ENCODE measurements around the gene BAIAP3.

DNA sequence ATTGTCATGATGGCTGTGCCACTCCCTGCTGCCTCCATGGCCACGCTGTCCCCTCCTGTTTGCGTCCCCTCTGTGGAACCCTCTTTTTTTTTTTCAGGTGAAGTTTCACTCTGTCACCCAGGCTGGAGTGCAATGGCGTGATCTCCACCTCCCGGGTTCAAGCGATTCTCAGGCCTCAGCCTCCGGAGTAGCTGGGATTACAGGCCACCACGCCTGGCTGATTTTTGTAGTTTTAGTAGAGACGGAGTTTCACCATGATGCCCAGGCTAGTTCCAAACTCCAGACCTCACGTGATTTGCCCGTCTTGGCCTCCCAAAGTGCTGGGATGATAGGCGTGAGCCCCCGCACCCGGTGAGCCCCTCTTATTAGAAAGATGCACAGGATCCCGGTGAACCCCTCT lies 35.0 kb upstream of the BAIAP3 start:
- TF ChIP-seq, protein P1, sequence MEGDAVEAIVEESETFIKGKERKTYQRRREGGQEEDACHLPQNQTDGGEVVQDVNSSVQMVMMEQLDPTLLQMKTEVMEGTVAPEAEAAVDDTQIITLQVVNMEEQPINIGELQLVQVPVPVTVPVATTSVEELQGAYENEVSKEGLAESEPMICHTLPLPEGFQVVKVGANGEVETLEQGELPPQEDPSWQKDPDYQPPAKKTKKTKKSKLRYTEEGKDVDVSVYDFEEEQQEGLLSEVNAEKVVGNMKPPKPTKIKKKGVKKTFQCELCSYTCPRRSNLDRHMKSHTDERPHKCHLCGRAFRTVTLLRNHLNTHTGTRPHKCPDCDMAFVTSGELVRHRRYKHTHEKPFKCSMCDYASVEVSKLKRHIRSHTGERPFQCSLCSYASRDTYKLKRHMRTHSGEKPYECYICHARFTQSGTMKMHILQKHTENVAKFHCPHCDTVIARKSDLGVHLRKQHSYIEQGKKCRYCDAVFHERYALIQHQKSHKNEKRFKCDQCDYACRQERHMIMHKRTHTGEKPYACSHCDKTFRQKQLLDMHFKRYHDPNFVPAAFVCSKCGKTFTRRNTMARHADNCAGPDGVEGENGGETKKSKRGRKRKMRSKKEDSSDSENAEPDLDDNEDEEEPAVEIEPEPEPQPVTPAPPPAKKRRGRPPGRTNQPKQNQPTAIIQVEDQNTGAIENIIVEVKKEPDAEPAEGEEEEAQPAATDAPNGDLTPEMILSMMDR (IDR thresholded peaks at IDR 0.05; ENCODE audit: extremely low read depth in 1 of 2, insufficient read depth in 1 of 2, low read depth in 1 of 2, low read length in 2 of 2) = no peak
- TF ChIP-seq EZH2 (IDR thresholded peaks at IDR 0.05; ENCODE audit: borderline replicate concordance, low read depth, low read length, severe bottlenecking) (no peak), POLR2AphosphoS5 (IDR thresholded peaks at IDR 0.05; ENCODE audit: insufficient read depth, low read depth, low read length) (no peak), MYC (IDR thresholded peaks at IDR 0.05; ENCODE audit: low read depth, low read length) (no peak), POLR2A (IDR thresholded peaks at IDR 0.05; ENCODE audit: low read depth, low read length) (no peak), GATA2 (IDR thresholded peaks at IDR 0.05; ENCODE audit: insufficient read depth, insufficient read length, low read depth, low read length) (no peak), JUN (IDR thresholded peaks at IDR 0.05; ENCODE audit: borderline replicate concordance, insufficient read depth, insufficient read length, low read depth) (no peak)
